Neuronal stem cell (in vitro differentiated cells): ENCODE data around the gene MBD3L4.
"Not testable (repeated sequence)": the region's sequence is repeated elsewhere in the genome, so short reads cannot be mapped to it uniquely, and the experiment has no call there.

Experiments used
- DNase-seq: peaks from one replicate; pipeline ENCODE4 v3.0.0-alpha.2; 2013; ENCODE audit warnings: low spot score
- H2AFZ ChIP-seq: one replicate; pipeline ENCODE4 v1.6.1; 2013; ENCODE audit warnings: mild to moderate bottlenecking, low read length, inconsistent platforms
- H2AK5ac ChIP-seq: 2 replicates; pipeline ENCODE4 v1.6.1; 2013; ENCODE audit warnings: low read depth, mild to moderate bottlenecking, inconsistent platforms, low read length, moderate library complexity, mixed read lengths
- H2BK120ac ChIP-seq: 2 replicates; pipeline ENCODE4 v1.6.1; 2013; ENCODE audit warnings: low read depth, mild to moderate bottlenecking, inconsistent platforms, low read length, moderate library complexity, mixed read lengths
- H2BK12ac ChIP-seq: one replicate; pipeline ENCODE4 v1.6.1; 2013; ENCODE audit warnings: low read length, inconsistent platforms
- H2BK15ac ChIP-seq: 2 replicates; pipeline ENCODE4 v1.6.1; 2013; ENCODE audit warnings: mild to moderate bottlenecking, low read length, inconsistent platforms, mixed read lengths
- H2BK5ac ChIP-seq: one replicate; pipeline ENCODE4 v1.6.1; 2013; ENCODE audit warnings: inconsistent platforms, mild to moderate bottlenecking, low read length, moderate library complexity
- H3K14ac ChIP-seq: one replicate; pipeline ENCODE4 v1.6.1; 2013; ENCODE audit warnings: low read length, inconsistent platforms
- H3K18ac ChIP-seq: 2 replicates; pipeline ENCODE4 v1.6.1; 2013; ENCODE audit warnings: low read length, inconsistent platforms
- H3K23ac ChIP-seq: 2 replicates; pipeline ENCODE4 v1.6.1; 2013; ENCODE audit warnings: low read depth, mild to moderate bottlenecking, mixed read lengths, low read length, inconsistent platforms; ENCODE audit not compliant: poor library complexity
- H3K27ac ChIP-seq: replicated peaks from 3 replicates; pipeline ENCODE4 v1.5.1; 2013; ENCODE audit warnings: low read length, inconsistent platforms
- H3K27me3 ChIP-seq, 3 experiments: 2 replicates each; pipeline ENCODE4 v1.6.1; 2013; ENCODE audit warnings: low read length in 3 of 3, mild to moderate bottlenecking in 2 of 3, inconsistent platforms in 1 of 3, low read depth in 1 of 3, mixed read lengths in 1 of 3, moderate library complexity in 1 of 3; ENCODE audit not compliant: control insufficient read depth in 3 of 3, insufficient read depth in 3 of 3
- H3K36me3 ChIP-seq, 2 donors: replicated peaks in 1 of 2; 2 replicates each; pipeline ENCODE4 v1.6.1; 2013; ENCODE audit warnings: low read length in 2 of 2; ENCODE audit not compliant: control insufficient read depth in 2 of 2, insufficient read depth in 2 of 2
- H3K4ac ChIP-seq: 2 replicates; pipeline ENCODE4 v1.6.1; 2013; ENCODE audit warnings: inconsistent platforms, mild to moderate bottlenecking, low read length, moderate library complexity
- H3K4me1 ChIP-seq, 2 donors: 1 replicate in 1 of 2; 2 replicates in 1 of 2; pipeline ENCODE4 v1.6.1; 2013; ENCODE audit warnings: low read length in 2 of 2, low read depth in 1 of 2; ENCODE audit not compliant: control insufficient read depth in 2 of 2, insufficient read depth in 1 of 2
- H3K4me2 ChIP-seq: one replicate; pipeline ENCODE4 v1.6.1; 2013; ENCODE audit warnings: mild to moderate bottlenecking, low read length, inconsistent platforms; ENCODE audit not compliant: insufficient read depth, poor library complexity, severe bottlenecking
- H3K4me3 ChIP-seq, 2 donors: 2 replicates each; pipeline ENCODE4 v1.5.1; 2013; ENCODE audit warnings: low read length in 2 of 2, mild to moderate bottlenecking in 2 of 2, inconsistent platforms in 1 of 2, moderate library complexity in 1 of 2
- H3K79me1 ChIP-seq: one replicate; pipeline ENCODE4 v1.6.1; 2013; ENCODE audit warnings: low read depth, mild to moderate bottlenecking, inconsistent platforms, low read length, moderate library complexity
- H3K9ac ChIP-seq: one replicate; pipeline ENCODE4 v1.6.1; 2013; ENCODE audit warnings: mild to moderate bottlenecking, low read depth, low read length, inconsistent platforms; ENCODE audit not compliant: poor library complexity
- H3K9me3 ChIP-seq, 2 donors: replicated peaks in 1 of 2; 2 replicates each; pipeline versions ENCODE3 to v1.6.1; 2013; ENCODE audit warnings: low read length in 2 of 2, mild to moderate bottlenecking in 2 of 2, inconsistent platforms in 1 of 2, low read depth in 1 of 2, mixed read lengths in 1 of 2, moderate library complexity in 1 of 2; ENCODE audit not compliant: control insufficient read depth in 2 of 2, insufficient read depth in 1 of 2
- H4K8ac ChIP-seq: one replicate; pipeline ENCODE4 v1.6.1; 2013; ENCODE audit warnings: low read depth, mild to moderate bottlenecking, inconsistent platforms, low read length, moderate library complexity
- H4K91ac ChIP-seq: one replicate; pipeline ENCODE4 v1.6.1; 2013; ENCODE audit warnings: low read length, low read depth, mild to moderate bottlenecking, inconsistent platforms; ENCODE audit not compliant: poor library complexity
- WGBS, 2 donors: extraction: QIAGEN DNeasy Blood & Tissue Kit; methylation state at CpG; one replicate each; pipeline ENCODE4 v1.1.7; 2013; ENCODE audit warnings: missing lambda C conversion rate in 2 of 2, mixed read lengths in 1 of 2; ENCODE audit not compliant: insufficient read length in 2 of 2, insufficient replicate concordance in 1 of 2; ENCODE audit errors: extremely low coverage in 2 of 2; 5-methylcytosine and 5-hydroxymethylcytosine counted together

Gene MBD3L4

DNA sequence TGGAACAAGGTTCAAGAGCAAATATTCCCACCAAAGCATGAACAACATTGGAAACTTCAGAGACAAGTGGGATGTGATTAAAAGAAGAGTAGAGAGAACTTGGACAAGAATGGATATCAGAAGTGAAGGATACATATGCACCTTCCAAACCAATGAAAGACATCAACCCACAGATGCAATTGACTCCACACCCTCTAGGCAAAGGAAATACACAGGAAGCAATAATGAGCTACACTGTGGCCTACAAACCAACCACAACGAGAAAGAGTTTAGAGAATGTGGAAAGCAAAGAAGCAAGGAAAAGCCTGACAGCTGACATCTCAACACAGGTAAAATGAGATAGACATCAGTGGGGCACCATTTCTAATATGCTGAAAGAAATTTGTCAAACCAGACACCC, 11.2 kb downstream of the MBD3L4 start:
- not testable (repeated sequence) for H2AK5ac ChIP-seq, H3K14ac ChIP-seq, H3K4me3 ChIP-seq, H2BK15ac ChIP-seq, H3K36me3 ChIP-seq, H3K4me1 ChIP-seq, H4K8ac ChIP-seq, H3K27me3 ChIP-seq, H2BK5ac ChIP-seq, H3K18ac ChIP-seq, H3K23ac ChIP-seq, H3K79me1 ChIP-seq, H2BK120ac ChIP-seq, H3K9ac ChIP-seq, H3K4ac ChIP-seq, H2AFZ ChIP-seq, DNase-seq, H4K91ac ChIP-seq, H3K4me2 ChIP-seq, H2BK12ac ChIP-seq, H3K27ac ChIP-seq, H3K9me3 ChIP-seq
- no CpG with 5 or more reads among the region's 1 CpG for WGBS, 2 donors

DNA sequence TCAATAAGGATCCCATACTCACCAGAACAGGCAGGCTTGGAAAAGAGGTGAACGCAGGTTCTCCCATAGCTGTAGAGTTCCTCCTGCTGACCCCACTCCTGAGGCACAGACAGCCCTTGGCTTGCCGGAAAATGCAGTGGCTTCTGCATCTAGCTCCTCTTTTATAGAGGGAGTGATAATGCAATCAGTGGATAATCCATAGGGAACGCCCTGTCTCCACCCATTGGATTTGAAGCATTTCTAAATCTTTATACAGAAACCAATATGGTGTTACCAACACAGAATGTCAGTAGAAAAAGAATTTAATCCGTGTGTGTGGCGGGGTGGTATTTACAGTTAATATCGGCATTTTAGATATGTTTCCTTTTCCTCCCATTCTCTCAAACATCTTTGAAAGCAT, 18.6 kb downstream of the MBD3L4 start, which contains the start of gene MBD3L2B:
Gene MBD3L2B, minus strand, starts transcription at position 101 of the 400 bp plus-strand sequence. Its CDS starts 34 bp downstream, at position 67.
- H2AFZ ChIP-seq, H4K8ac ChIP-seq, H2BK12ac ChIP-seq, H3K27me3 ChIP-seq, H3K27ac ChIP-seq, H3K9ac ChIP-seq, H3K4me1 ChIP-seq, H3K4ac ChIP-seq, H3K4me2 ChIP-seq, H3K23ac ChIP-seq, DNase-seq, H2BK120ac ChIP-seq, H3K14ac ChIP-seq, H2AK5ac ChIP-seq, H3K9me3 ChIP-seq, H2BK15ac ChIP-seq, H3K4me3 ChIP-seq, H3K18ac ChIP-seq, H4K91ac ChIP-seq, H3K36me3 ChIP-seq, H2BK5ac ChIP-seq, H3K79me1 ChIP-seq: not testable (repeated sequence)
- WGBS, 2 donors: no CpG with 5 or more reads among the region's 6 CpGs

DNA sequence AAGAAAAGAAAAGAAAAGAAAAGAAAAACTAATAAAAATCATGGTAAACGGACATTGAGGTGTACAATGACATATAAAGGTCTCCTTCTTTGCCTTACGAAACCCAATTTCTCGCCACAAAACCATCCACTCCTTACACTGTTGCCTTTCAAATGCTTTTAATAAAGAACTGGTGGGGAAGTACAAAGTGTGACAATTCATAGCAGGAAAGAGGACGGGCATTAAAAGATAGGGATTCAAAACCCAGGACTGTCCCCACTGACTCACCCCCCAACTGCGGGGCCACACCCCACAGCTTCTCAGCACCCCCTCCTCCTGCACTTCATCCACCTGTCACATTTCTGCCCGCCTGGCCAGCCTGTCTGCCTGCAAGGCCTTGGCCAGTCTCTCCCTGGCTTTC, 21.2 kb downstream of the MBD3L4 start:
- Histone ChIP-seq H4K8ac (no peak overlapping the region), H3K36me3 (no peaks in the 10 kb centered on the region), H2AK5ac (no peak overlapping the region), H2BK12ac (no peak overlapping the region), H3K27ac (no peak overlapping the region), H3K4me3 (no peak overlapping the region), H2BK5ac (no peak overlapping the region), H3K9me3 (peaks cover 0 to 6% of the 10 kb centered on the region in 2 donors), H3K18ac (no peak overlapping the region), H2BK15ac (no peak overlapping the region), H3K79me1 (no peaks in the 10 kb centered on the region), H3K4ac (no peak overlapping the region), H3K4me2 (no peak overlapping the region), H3K27me3 (peaks cover 0 to 3% (median 0%) of the 10 kb centered on the region in 3 experiments), H3K23ac (no peak overlapping the region), H3K14ac (no peak overlapping the region), H3K9ac (no peak overlapping the region), H4K91ac (no peak overlapping the region), H2BK120ac (no peak overlapping the region), H3K4me1 (no peaks in the 10 kb centered on the region), H2AFZ (no peak overlapping the region)
- WGBS, 2 donors: no CpG with 5 or more reads among the region's 6 CpGs
- no peak for DNase-seq

GRCh38 chr19:7013678-7014077, 26.3 kb downstream of the MBD3L4 start:
- H3K36me3 ChIP-seq: no peaks in the 10 kb centered on the region
- no peak overlapping the region for H2BK12ac ChIP-seq
- no peak overlapping the region for H3K4me3 ChIP-seq
- no peak overlapping the region for H2AK5ac ChIP-seq
- H3K79me1 ChIP-seq: no peaks in the 10 kb centered on the region
- no peak overlapping the region for H3K27ac ChIP-seq
- no peak overlapping the region for H2BK5ac ChIP-seq
- no peak overlapping the region for H3K18ac ChIP-seq
- no peak overlapping the region for H3K23ac ChIP-seq
- H3K4me1 ChIP-seq: no peaks in the 10 kb centered on the region
- no peak for DNase-seq
- no peak overlapping the region for H2BK120ac ChIP-seq
- no peak overlapping the region for H4K8ac ChIP-seq
- H2BK15ac ChIP-seq: no peak overlapping the region
- no CpG with 5 or more reads among the region's 4 CpGs for WGBS, 2 donors
- no peak overlapping the region for H2AFZ ChIP-seq
- H3K9ac ChIP-seq: no peak overlapping the region
- peaks cover 0 to 6% (median 0%) of the 10 kb centered on the region in 3 experiments for H3K27me3 ChIP-seq
- H3K4ac ChIP-seq: no peak overlapping the region
- H4K91ac ChIP-seq: no peak overlapping the region
- H3K9me3 ChIP-seq: peaks cover 0 to 9% of the 10 kb centered on the region in 2 donors
- H3K14ac ChIP-seq: no peak overlapping the region
- no peak overlapping the region for H3K4me2 ChIP-seq
